GM12878 (cell line): ENCODE results near the gene NF1. TPM values are rescaled to one million over a fixed set of nuclear protein-coding genes. Genes with fewer than 3 reads are reported as not detected.
A peak's percentile ranks its signal among the peaks of the same experiment; 100 is the strongest.

ENCODE experiments used
- ATF7 ChIP-seq: fragments of 450-650 bp; IDR thresholded peaks from 2 replicates; pipeline ENCODE4 v1.6.1; 2016; ENCODE audit warnings: low read depth, mild to moderate bottlenecking
- HDAC6 ChIP-seq: fragments of 200-600 bp; sonication (generic); IDR thresholded peaks from one replicate; pipeline ENCODE4 v1.8.0; 2017; ENCODE audit warnings: antibody characterized with exemption; ENCODE audit not compliant: unreplicated experiment
- IKZF2 ChIP-seq, 2 experiments: fragments of 450-650 bp; IDR thresholded peaks; 2 replicates each; pipeline ENCODE4 v1.6.1; 2017; ENCODE audit warnings: mild to moderate bottlenecking in 2 of 2, moderate library complexity in 2 of 2
- RAD51 ChIP-seq: fragments of 450-650 bp; IDR thresholded peaks from 2 replicates; pipeline ENCODE4 v1.6.1; 2016; ENCODE audit warnings: moderate library complexity, mild to moderate bottlenecking, inconsistent platforms
- ZBED1 ChIP-seq: IDR thresholded peaks from 2 replicates; pipeline ENCODE4 v1.6.1; 2016; ENCODE audit warnings: borderline replicate concordance
- polyA plus RNA-seq, 11 experiments: library from polyadenylated mRNA; depleted of rRNA in 4 of 11; unstranded in 6 of 11; stranded (reverse) in 5 of 11; fragments of >200 nt; fragmentation: Nextera tagmentation in 4 of 11; fragmentation: Illumina TruSeq in 1 of 11; extraction: Ambion mirVana in 4 of 11; extraction: Trizol in 1 of 11; gene quantifications; 1 replicate in 1 of 11; 2 replicates in 10 of 11; pipeline versions ENCODE4 v1.2.1 to v1.2.3, GENCODE V29; 2011 to 2016; ENCODE audit warnings: inconsistent platforms in 2 of 11, missing spikeins in 2 of 11, low read depth in 1 of 11
- total RNA-seq, 4 experiments: library from RNA; depleted of rRNA in 3 of 4; stranded (reverse); fragments of >200 nt in 3 of 4; fragmentation: Illumina TruSeq in 1 of 4; extraction: Trizol in 1 of 4; gene quantifications; 2 replicates each; pipeline versions ENCODE4 v1.2.1 to v1.2.3, GENCODE V29; 2013 to 2021
- TF ChIP-seq, protein P1 (sequence below): fragments of 450-650 bp; IDR thresholded peaks from 2 replicates; pipeline ENCODE4 v1.6.1; 2017; ENCODE audit warnings: low read depth, mild to moderate bottlenecking, moderate library complexity
- TF ChIP-seq, protein P2 (sequence below): IDR thresholded peaks from 2 replicates; pipeline ENCODE4 v1.6.1; 2011; ENCODE audit warnings: borderline replicate concordance, low read depth, mild to moderate bottlenecking, moderate library complexity, low read length; ENCODE audit not compliant: insufficient read depth, poor library complexity, severe bottlenecking
- TF ChIP-seq, protein P3 (sequence below): fragments of 450-650 bp; IDR thresholded peaks from 2 replicates; pipeline ENCODE4 v1.6.1; 2016; ENCODE audit warnings: mild to moderate bottlenecking

The NF1 gene
- total and polyA plus RNA-seq, 10 of the 15 experiments (the other 5 are each of a cell fraction or from before 2014, with no cell fraction given): 2.5 to 31.8 (median 16.6) TPM

DNA sequence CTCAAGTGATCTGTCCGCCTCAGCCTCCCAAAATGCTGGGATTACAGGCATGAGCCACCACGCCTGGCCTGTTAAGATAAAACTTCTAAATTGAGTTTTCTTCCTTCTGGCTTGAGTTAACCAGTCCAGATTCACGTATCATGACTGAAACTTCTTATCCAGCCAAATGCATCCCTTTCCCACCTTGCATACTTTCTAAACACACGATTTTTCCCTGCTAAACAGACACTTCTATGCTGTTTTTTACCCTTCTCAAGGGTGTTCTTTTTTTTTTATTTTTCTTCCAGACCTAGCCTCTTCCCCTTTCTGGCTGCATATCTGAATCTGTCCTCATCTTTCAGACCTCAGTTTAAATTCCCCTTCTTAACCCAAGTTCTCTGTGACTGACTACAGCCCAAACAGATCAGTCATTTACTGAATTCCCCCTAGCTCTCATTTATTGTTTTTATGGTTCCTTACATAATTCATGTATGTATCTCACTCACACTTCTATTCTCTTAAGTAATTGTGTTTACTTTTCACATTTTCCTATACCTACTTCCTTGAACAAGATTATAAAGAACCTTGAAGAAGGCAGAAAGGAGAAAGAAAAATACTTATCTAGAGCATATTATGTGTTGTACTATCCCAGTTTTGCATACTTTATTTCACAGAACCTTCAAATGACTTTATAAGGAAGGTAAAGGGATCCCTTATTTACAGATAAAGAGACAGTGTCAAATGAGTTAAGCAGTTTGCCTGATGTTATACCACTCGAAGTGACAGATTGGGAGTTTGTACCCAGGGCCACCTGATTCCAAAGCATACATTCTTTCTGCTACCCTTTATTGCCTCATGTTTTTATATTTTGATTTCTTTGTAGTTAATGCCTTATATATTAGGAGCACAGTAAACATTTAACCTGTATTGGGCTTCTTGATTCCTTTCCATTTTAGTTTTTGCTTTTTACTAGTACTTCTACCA, 213.9 kb downstream of the NF1 start (continued):
- TF ChIP-seq, protein P1, sequence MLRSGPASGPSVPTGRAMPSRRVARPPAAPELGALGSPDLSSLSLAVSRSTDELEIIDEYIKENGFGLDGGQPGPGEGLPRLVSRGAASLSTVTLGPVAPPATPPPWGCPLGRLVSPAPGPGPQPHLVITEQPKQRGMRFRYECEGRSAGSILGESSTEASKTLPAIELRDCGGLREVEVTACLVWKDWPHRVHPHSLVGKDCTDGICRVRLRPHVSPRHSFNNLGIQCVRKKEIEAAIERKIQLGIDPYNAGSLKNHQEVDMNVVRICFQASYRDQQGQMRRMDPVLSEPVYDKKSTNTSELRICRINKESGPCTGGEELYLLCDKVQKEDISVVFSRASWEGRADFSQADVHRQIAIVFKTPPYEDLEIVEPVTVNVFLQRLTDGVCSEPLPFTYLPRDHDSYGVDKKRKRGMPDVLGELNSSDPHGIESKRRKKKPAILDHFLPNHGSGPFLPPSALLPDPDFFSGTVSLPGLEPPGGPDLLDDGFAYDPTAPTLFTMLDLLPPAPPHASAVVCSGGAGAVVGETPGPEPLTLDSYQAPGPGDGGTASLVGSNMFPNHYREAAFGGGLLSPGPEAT: peak; percentile 44; the same call in 1 of the 2 replicates
- TF ChIP-seq, protein P2, sequence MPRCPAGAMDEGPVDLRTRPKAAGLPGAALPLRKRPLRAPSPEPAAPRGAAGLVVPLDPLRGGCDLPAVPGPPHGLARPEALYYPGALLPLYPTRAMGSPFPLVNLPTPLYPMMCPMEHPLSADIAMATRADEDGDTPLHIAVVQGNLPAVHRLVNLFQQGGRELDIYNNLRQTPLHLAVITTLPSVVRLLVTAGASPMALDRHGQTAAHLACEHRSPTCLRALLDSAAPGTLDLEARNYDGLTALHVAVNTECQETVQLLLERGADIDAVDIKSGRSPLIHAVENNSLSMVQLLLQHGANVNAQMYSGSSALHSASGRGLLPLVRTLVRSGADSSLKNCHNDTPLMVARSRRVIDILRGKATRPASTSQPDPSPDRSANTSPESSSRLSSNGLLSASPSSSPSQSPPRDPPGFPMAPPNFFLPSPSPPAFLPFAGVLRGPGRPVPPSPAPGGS: no peak
- no peak for TF ChIP-seq HDAC6
- TF ChIP-seq IKZF2 (IDR thresholded peaks at IDR 0.05): peak; percentile 12 to 40; a peak in 3 of 4 replicates
- TF ChIP-seq RAD51: no peak
- TF ChIP-seq, protein P3, sequence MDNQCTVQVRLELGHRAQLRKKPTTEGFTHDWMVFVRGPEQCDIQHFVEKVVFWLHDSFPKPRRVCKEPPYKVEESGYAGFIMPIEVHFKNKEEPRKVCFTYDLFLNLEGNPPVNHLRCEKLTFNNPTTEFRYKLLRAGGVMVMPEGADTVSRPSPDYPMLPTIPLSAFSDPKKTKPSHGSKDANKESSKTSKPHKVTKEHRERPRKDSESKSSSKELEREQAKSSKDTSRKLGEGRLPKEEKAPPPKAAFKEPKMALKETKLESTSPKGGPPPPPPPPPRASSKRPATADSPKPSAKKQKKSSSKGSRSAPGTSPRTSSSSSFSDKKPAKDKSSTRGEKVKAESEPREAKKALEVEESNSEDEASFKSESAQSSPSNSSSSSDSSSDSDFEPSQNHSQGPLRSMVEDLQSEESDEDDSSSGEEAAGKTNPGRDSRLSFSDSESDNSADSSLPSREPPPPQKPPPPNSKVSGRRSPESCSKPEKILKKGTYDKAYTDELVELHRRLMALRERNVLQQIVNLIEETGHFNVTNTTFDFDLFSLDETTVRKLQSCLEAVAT: peak; percentile 53; the same call in 1 of the 2 replicates
- TF ChIP-seq ATF7: peak; percentile 17; the same call in 1 of the 2 replicates
- TF ChIP-seq ZBED1: no peak
